GM12878 (cell line): Measurements from ENCODE around the gene AMN. TPM values are rescaled to one million over a fixed set of nuclear protein-coding genes. Genes with fewer than 3 reads are reported as not detected.

Experiments
- HDAC6 ChIP-seq: fragments of 200-600 bp; sonication (generic); IDR thresholded peaks from one replicate; pipeline ENCODE4 v1.8.0; 2017; ENCODE audit warnings: antibody characterized with exemption; ENCODE audit not compliant: unreplicated experiment
- HDGF ChIP-seq: fragments of 450-650 bp; IDR thresholded peaks from 2 replicates; pipeline ENCODE4 v1.6.1; 2016; ENCODE audit warnings: antibody characterized with exemption
- MTA3 ChIP-seq: IDR thresholded peaks from 2 replicates; pipeline ENCODE4 v1.6.1; 2012; ENCODE audit warnings: low read length, inconsistent platforms, borderline replicate concordance
- NFYB ChIP-seq: IDR thresholded peaks from 2 replicates; pipeline ENCODE4 v1.6.1; 2011; ENCODE audit warnings: low read depth, mild to moderate bottlenecking, low read length, improper control_type of control experiment, moderate library complexity; ENCODE audit not compliant: insufficient read depth
- SIN3A ChIP-seq: IDR thresholded peaks from 2 replicates; pipeline ENCODE4 v1.6.1; 2012; ENCODE audit warnings: low read depth, low read length, improper control_type of control experiment
- YY1 ChIP-seq: IDR thresholded peaks from 2 replicates; pipeline ENCODE4 v1.6.1; 2011; ENCODE audit warnings: low read depth, mild to moderate bottlenecking, low read length
- polyA plus RNA-seq, 11 experiments: library from polyadenylated mRNA; depleted of rRNA in 4 of 11; unstranded in 6 of 11; stranded (reverse) in 5 of 11; fragments of >200 nt; fragmentation: Nextera tagmentation in 4 of 11; fragmentation: Illumina TruSeq in 1 of 11; extraction: Ambion mirVana in 4 of 11; extraction: Trizol in 1 of 11; gene quantifications; 1 replicate in 1 of 11; 2 replicates in 10 of 11; pipeline versions ENCODE4 v1.2.1 to v1.2.3, GENCODE V29; 2011 to 2016; ENCODE audit warnings: inconsistent platforms in 2 of 11, missing spikeins in 2 of 11, low read depth in 1 of 11
- total RNA-seq, 4 experiments: library from RNA; depleted of rRNA in 3 of 4; stranded (reverse); fragments of >200 nt in 3 of 4; fragmentation: Illumina TruSeq in 1 of 4; extraction: Trizol in 1 of 4; gene quantifications; 2 replicates each; pipeline versions ENCODE4 v1.2.1 to v1.2.3, GENCODE V29; 2013 to 2021
- TF ChIP-seq, protein P1 (sequence below): IDR thresholded peaks from 2 replicates; pipeline ENCODE4 v1.6.1; 2012; ENCODE audit warnings: mild to moderate bottlenecking, low read depth, low read length

AMN gene
- total and polyA plus RNA-seq, 10 of the 15 experiments (the other 5 are each of a cell fraction or from before 2014, with no cell fraction given): 0.03 to 0.33 (median 0.11) TPM; not detected in 6

GRCh38 chr14:102899516-102899900 is 23.0 kb upstream of the AMN start (continued):
- TF ChIP-seq, protein P1, sequence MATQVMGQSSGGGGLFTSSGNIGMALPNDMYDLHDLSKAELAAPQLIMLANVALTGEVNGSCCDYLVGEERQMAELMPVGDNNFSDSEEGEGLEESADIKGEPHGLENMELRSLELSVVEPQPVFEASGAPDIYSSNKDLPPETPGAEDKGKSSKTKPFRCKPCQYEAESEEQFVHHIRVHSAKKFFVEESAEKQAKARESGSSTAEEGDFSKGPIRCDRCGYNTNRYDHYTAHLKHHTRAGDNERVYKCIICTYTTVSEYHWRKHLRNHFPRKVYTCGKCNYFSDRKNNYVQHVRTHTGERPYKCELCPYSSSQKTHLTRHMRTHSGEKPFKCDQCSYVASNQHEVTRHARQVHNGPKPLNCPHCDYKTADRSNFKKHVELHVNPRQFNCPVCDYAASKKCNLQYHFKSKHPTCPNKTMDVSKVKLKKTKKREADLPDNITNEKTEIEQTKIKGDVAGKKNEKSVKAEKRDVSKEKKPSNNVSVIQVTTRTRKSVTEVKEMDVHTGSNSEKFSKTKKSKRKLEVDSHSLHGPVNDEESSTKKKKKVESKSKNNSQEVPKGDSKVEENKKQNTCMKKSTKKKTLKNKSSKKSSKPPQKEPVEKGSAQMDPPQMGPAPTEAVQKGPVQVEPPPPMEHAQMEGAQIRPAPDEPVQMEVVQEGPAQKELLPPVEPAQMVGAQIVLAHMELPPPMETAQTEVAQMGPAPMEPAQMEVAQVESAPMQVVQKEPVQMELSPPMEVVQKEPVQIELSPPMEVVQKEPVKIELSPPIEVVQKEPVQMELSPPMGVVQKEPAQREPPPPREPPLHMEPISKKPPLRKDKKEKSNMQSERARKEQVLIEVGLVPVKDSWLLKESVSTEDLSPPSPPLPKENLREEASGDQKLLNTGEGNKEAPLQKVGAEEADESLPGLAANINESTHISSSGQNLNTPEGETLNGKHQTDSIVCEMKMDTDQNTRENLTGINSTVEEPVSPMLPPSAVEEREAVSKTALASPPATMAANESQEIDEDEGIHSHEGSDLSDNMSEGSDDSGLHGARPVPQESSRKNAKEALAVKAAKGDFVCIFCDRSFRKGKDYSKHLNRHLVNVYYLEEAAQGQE: no peak
- no peak for TF ChIP-seq SIN3A
- TF ChIP-seq NFYB: no peak
- TF ChIP-seq MTA3: no peak
- no peak for TF ChIP-seq YY1
- TF ChIP-seq HDGF: no peak
- no peak for TF ChIP-seq HDAC6
